GM23338 (cell line): ENCODE results near the gene CSF2. TPM values are rescaled to one million over a fixed set of nuclear protein-coding genes. Genes with fewer than 3 reads are reported as not detected.

ENCODE experiments used
- ATAC-seq: fragments of 200-7000 bp; cut with Tn5 transposase; 3 replicates; pipeline ENCODE4 v1.9.1; 2020
- DNase-seq: peaks from one replicate; pipeline ENCODE4 v3.0.0-alpha.2; 2015; ENCODE audit warnings: low spot score
- H2AFZ ChIP-seq: fragments of 200-600 bp; sonication (generic); 2 replicates; pipeline ENCODE4 v1.8.0; 2016; ENCODE audit warnings: antibody characterized with exemption, mild to moderate bottlenecking, moderate library complexity
- H3F3A ChIP-seq: fragments of 200-600 bp; sonication (generic); replicated peaks from 2 replicates; pipeline ENCODE4 v1.8.0; 2017; ENCODE audit warnings: antibody characterized with exemption, mixed run types, low read depth
- H3K27ac ChIP-seq: fragments of 200-600 bp; sonication (generic); 2 replicates; pipeline ENCODE4 v1.6.1; 2016; ENCODE audit warnings: low read depth
- H3K27me3 ChIP-seq: fragments of 200-600 bp; sonication (generic); 2 replicates; pipeline ENCODE4 v1.8.0; 2016; ENCODE audit warnings: mild to moderate bottlenecking, mixed run types, moderate library complexity; ENCODE audit not compliant: insufficient read depth
- H3K36me3 ChIP-seq: fragments of 200-600 bp; sonication (generic); 2 replicates; pipeline ENCODE4 v1.8.0; 2016; ENCODE audit warnings: mild to moderate bottlenecking; ENCODE audit not compliant: insufficient read depth
- H3K4me1 ChIP-seq: fragments of 200-600 bp; sonication (generic); 2 replicates; pipeline ENCODE4 v1.8.0; 2016; ENCODE audit warnings: mild to moderate bottlenecking, moderate library complexity; ENCODE audit not compliant: insufficient read depth
- H3K4me2 ChIP-seq: fragments of 200-600 bp; sonication (generic); 2 replicates; pipeline ENCODE4 v1.7.1; 2017; ENCODE audit warnings: mixed run types
- H3K4me3 ChIP-seq: fragments of 200-600 bp; sonication (generic); 2 replicates; pipeline ENCODE4 v1.6.1; 2016; ENCODE audit warnings: mixed run types
- H3K79me2 ChIP-seq: fragments of 200-600 bp; sonication (generic); replicated peaks from 2 replicates; pipeline ENCODE4 v1.8.0; 2017; ENCODE audit warnings: mild to moderate bottlenecking; ENCODE audit not compliant: insufficient read depth
- H3K9me2 ChIP-seq: fragments of 200-600 bp; sonication (generic); 2 replicates; pipeline ENCODE4 v1.8.0; 2017; ENCODE audit not compliant: insufficient read depth
- H4K20me1 ChIP-seq: fragments of 200-600 bp; sonication (generic); replicated peaks from 2 replicates; pipeline ENCODE4 v1.8.0; 2017; ENCODE audit warnings: mild to moderate bottlenecking; ENCODE audit not compliant: insufficient read depth
- H3K27ac Mint-ChIP-seq: 2 replicates; pipeline ENCODE4 v1.8.0; 2020; ENCODE audit warnings: inconsistent platforms, mild to moderate bottlenecking, moderate library complexity, mixed read lengths
- H3K27me3 Mint-ChIP-seq: 3 replicates; pipeline ENCODE4 v1.8.0; 2022; ENCODE audit warnings: low read depth, mild to moderate bottlenecking, moderate library complexity, mixed read lengths, inconsistent platforms; ENCODE audit not compliant: insufficient read depth, poor library complexity
- H3K36me3 Mint-ChIP-seq: 3 replicates; pipeline ENCODE4 v1.8.0; 2021; ENCODE audit warnings: low read depth, mild to moderate bottlenecking, inconsistent platforms, moderate library complexity, mixed read lengths
- H3K4me1 Mint-ChIP-seq: 3 replicates; pipeline ENCODE4 v1.8.0; 2020; ENCODE audit warnings: mild to moderate bottlenecking, inconsistent platforms, mixed read lengths
- H3K4me3 Mint-ChIP-seq: 3 replicates; pipeline ENCODE4 v1.8.0; 2021; ENCODE audit warnings: moderate library complexity, mild to moderate bottlenecking, inconsistent platforms, mixed read lengths
- H3K9me3 Mint-ChIP-seq: 3 replicates; pipeline ENCODE4 v1.8.0; 2020; ENCODE audit warnings: moderate library complexity, mild to moderate bottlenecking, inconsistent platforms, mixed read lengths
- CREB1 ChIP-seq: fragments of 250-450 bp; sonication (Bioruptor Pico); IDR thresholded peaks from 2 replicates; pipeline ENCODE4 v1.5.0; 2020; ENCODE audit warnings: low read depth, mild to moderate bottlenecking, moderate library complexity
- EZH2 ChIP-seq: fragments of 200-600 bp; sonication (generic); IDR thresholded peaks from one replicate; pipeline ENCODE4 v1.8.0; 2017; ENCODE audit warnings: antibody characterized with exemption, mild to moderate bottlenecking, low read depth; ENCODE audit not compliant: unreplicated experiment
- EZH2phosphoT487 ChIP-seq: fragments of 200-600 bp; sonication (generic); IDR thresholded peaks from one replicate; pipeline ENCODE4 v1.8.1; 2018; ENCODE audit warnings: antibody characterized with exemption; ENCODE audit not compliant: unreplicated experiment
- JUNB ChIP-seq: IDR thresholded peaks from one replicate; pipeline ENCODE4 v1.6.1; 2016; ENCODE audit warnings: antibody characterized with exemption; ENCODE audit not compliant: unreplicated experiment
- NANOG ChIP-seq: IDR thresholded peaks from 2 replicates; pipeline ENCODE4 v1.6.1; 2016; ENCODE audit warnings: antibody characterized with exemption, borderline replicate concordance
- POLR2AphosphoS5 ChIP-seq: IDR thresholded peaks from 2 replicates; pipeline ENCODE4 v1.6.1; 2016; ENCODE audit warnings: antibody characterized with exemption, low read depth
- STAT1 ChIP-seq: IDR thresholded peaks from one replicate; pipeline ENCODE4 v1.6.1; 2016; ENCODE audit warnings: antibody characterized with exemption; ENCODE audit not compliant: unreplicated experiment
- ZNF114 ChIP-seq: fragments of 250-450 bp; sonication (Bioruptor Pico); IDR thresholded peaks from 2 replicates; pipeline ENCODE4 v1.5.0; 2020; ENCODE audit warnings: mild to moderate bottlenecking, moderate library complexity
- ZNF331 ChIP-seq: fragments of 250-450 bp; sonication (Bioruptor Pico); IDR thresholded peaks from 2 replicates; pipeline ENCODE4 v1.5.0; 2020; ENCODE audit warnings: low read depth, mild to moderate bottlenecking, moderate library complexity
- polyA plus RNA-seq: library from polyadenylated mRNA; unstranded; fragments of >200 nt; fragmentation: Nextera tagmentation; extraction: Ambion mirVana; gene quantifications from 2 replicates; pipeline ENCODE4 v1.2.1, GENCODE V29; 2016
- total RNA-seq: library from RNA; depleted of rRNA; stranded (reverse); fragments of >200 nt; shearing (Covaris generic); gene quantifications from 2 replicates; pipeline ENCODE4 v1.2.3, GENCODE V29; 2014
- TF ChIP-seq, protein P1 (sequence below): IDR thresholded peaks from one replicate; pipeline ENCODE4 v1.6.1; 2018; ENCODE audit warnings: antibody characterized with exemption; ENCODE audit not compliant: unreplicated experiment
- TF ChIP-seq, protein P2 (sequence below), 2 experiments: fragments of 200-600 bp in 1 of 2; sonication (generic) in 1 of 2; conservative IDR thresholded peaks; 2 replicates each; pipeline versions ENCODE4 v1.5.1 to v1.6.1; 2016 to 2017; ENCODE audit warnings: antibody characterized with exemption in 2 of 2, low read depth in 2 of 2, mild to moderate bottlenecking in 2 of 2, moderate library complexity in 1 of 2

The CSF2 gene
- total and polyA plus RNA-seq, 2 experiments from 2014 or later = not detected

DNA sequence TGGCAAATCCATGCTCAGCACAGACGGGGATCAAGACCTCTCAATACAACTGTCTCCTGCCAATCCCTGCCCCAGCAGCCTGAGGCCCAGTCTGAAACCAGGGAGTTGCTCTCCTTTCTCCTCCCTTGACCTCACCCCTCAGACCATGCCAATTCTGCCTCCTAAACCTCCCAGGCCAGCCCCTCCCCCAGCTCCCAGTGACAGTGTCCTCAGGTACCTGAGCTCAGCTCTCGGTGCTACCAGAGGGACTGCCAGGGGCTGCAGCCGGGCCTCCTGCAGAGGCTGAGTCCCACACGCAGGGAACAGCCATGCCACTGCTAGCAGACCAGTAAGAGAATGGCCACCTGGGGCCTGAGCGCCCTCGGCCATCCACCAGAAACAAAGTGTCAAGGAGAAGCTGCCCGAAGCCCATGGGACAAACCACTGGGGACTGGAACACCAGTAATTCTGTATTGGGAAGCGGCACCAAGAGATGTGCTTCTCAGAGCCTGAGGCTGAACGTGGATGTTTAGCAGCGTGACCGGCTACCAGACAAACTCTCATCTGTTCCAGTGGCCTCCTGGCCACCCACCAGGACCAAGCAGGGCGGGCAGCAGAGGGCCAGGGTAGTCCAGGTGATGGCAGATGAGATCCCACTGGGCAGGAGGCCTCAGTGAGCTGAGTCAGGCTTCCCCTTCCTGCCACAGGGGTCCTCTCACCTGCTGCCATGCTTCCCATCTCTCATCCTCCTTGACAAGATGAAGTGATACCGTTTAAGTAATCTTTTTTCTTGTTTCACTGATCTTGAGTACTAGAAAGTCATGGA lies 13.7 kb upstream of the CSF2 start (continued):
- TF ChIP-seq, protein P1, sequence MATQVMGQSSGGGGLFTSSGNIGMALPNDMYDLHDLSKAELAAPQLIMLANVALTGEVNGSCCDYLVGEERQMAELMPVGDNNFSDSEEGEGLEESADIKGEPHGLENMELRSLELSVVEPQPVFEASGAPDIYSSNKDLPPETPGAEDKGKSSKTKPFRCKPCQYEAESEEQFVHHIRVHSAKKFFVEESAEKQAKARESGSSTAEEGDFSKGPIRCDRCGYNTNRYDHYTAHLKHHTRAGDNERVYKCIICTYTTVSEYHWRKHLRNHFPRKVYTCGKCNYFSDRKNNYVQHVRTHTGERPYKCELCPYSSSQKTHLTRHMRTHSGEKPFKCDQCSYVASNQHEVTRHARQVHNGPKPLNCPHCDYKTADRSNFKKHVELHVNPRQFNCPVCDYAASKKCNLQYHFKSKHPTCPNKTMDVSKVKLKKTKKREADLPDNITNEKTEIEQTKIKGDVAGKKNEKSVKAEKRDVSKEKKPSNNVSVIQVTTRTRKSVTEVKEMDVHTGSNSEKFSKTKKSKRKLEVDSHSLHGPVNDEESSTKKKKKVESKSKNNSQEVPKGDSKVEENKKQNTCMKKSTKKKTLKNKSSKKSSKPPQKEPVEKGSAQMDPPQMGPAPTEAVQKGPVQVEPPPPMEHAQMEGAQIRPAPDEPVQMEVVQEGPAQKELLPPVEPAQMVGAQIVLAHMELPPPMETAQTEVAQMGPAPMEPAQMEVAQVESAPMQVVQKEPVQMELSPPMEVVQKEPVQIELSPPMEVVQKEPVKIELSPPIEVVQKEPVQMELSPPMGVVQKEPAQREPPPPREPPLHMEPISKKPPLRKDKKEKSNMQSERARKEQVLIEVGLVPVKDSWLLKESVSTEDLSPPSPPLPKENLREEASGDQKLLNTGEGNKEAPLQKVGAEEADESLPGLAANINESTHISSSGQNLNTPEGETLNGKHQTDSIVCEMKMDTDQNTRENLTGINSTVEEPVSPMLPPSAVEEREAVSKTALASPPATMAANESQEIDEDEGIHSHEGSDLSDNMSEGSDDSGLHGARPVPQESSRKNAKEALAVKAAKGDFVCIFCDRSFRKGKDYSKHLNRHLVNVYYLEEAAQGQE = no peak
- no peak for TF ChIP-seq NANOG
- no peak for TF ChIP-seq CREB1 (CRISPR knock-in tag)
- no peak for TF ChIP-seq JUNB
- no peak for TF ChIP-seq EZH2phosphoT487
- no peak for TF ChIP-seq POLR2AphosphoS5
- TF ChIP-seq EZH2 = no peak
- TF ChIP-seq ZNF331 (CRISPR knock-in tag) = no peak
- no peak for TF ChIP-seq STAT1
- TF ChIP-seq, protein P2, sequence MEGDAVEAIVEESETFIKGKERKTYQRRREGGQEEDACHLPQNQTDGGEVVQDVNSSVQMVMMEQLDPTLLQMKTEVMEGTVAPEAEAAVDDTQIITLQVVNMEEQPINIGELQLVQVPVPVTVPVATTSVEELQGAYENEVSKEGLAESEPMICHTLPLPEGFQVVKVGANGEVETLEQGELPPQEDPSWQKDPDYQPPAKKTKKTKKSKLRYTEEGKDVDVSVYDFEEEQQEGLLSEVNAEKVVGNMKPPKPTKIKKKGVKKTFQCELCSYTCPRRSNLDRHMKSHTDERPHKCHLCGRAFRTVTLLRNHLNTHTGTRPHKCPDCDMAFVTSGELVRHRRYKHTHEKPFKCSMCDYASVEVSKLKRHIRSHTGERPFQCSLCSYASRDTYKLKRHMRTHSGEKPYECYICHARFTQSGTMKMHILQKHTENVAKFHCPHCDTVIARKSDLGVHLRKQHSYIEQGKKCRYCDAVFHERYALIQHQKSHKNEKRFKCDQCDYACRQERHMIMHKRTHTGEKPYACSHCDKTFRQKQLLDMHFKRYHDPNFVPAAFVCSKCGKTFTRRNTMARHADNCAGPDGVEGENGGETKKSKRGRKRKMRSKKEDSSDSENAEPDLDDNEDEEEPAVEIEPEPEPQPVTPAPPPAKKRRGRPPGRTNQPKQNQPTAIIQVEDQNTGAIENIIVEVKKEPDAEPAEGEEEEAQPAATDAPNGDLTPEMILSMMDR (conservative IDR thresholded peaks at IDR 0.05; ENCODE audit: low read depth in 2 of 2) = no peak
- no peak for TF ChIP-seq ZNF114 (CRISPR knock-in tag)

DNA sequence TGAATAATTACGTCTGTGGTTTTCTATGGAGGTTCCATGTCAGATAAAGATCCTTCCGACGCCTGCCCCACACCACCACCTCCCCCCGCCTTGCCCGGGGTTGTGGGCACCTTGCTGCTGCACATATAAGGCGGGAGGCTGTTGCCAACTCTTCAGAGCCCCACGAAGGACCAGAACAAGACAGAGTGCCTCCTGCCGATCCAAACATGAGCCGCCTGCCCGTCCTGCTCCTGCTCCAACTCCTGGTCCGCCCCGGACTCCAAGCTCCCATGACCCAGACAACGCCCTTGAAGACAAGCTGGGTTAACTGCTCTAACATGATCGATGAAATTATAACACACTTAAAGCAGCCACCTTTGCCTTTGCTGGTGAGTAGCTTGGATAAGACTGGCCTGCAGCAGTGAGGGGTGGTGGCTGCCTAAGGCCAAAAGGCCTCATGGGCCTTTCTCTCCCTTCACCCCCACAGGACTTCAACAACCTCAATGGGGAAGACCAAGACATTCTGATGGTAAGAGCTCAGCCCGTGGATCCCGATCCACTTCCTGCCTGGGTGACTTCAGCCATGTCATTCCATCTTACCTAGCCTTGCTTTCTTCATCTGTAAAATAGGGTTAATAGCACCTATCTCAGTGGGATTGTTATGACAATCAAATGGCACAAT lies 13.0 kb upstream of the CSF2 start, which contains the start of gene IL3:
IL3 (plus strand) TSS at position 155 of the 661 bp plus-strand sequence; CDS start at position 207, 52 bp downstream.
- ATAC-seq (no peak), DNase-seq (no peak)
- Mint-ChIP-seq H3K4me1 (peaks cover 8% of the 10 kb centered on the region), H3K36me3 (no peaks in the 10 kb centered on the region; the same call in 2 of the 3 replicates), H3K27ac (peak within 1 kb of the TSS; percentile 48; the same call in 1 of the 2 replicates), H3K27me3 (peaks cover 11% of the 10 kb centered on the region), H3K9me3 (no peaks in the 10 kb centered on the region), H3K4me3 (no peak within 1 kb of the TSS)
- H4K20me1 ChIP-seq = no peaks in the 10 kb centered on the region
- H3K36me3 ChIP-seq = no peaks in the 10 kb centered on the region
- no peaks in the 10 kb centered on the region for H3F3A ChIP-seq
- H3K4me2 ChIP-seq = no peak within 1 kb of the TSS
- H2AFZ ChIP-seq = no peak within 1 kb of the TSS
- H3K27ac ChIP-seq = no peak within 1 kb of the TSS
- no peaks in the 10 kb centered on the region; the same call in 1 of the 2 replicates for H3K9me2 ChIP-seq
- no peaks in the 10 kb centered on the region for H3K79me2 ChIP-seq
- H3K27me3 ChIP-seq = no peaks in the 10 kb centered on the region
- no peak within 1 kb of the TSS for H3K4me3 ChIP-seq
- no peaks in the 10 kb centered on the region for H3K4me1 ChIP-seq
- TF ChIP-seq, protein P1 = no peak
- TF ChIP-seq EZH2 = no peak
- TF ChIP-seq EZH2phosphoT487 = no peak
